Left colon (tissue), 2 donors: Measurements from ENCODE around the gene TOR2A. TPM values are rescaled to one million over a fixed set of nuclear protein-coding genes. Genes with fewer than 3 reads are reported as not detected.
"Not testable (repeated sequence)": the region's sequence is repeated elsewhere in the genome, so short reads cannot be mapped to it uniquely, and the experiment has no call there.

Experiments
- ATAC-seq: fragments of 200-7000 bp; cut with Tn5 transposase; one replicate; pipeline ENCODE4 v1.9.1; 2020; ENCODE audit warnings: mild to moderate bottlenecking, moderate library complexity
- DNase-seq, 2 donors: peaks; one replicate each; pipeline ENCODE4 v3.0.0-alpha.2; 2020
- intact Hi-C, 2 donors: fragments of 100-400 bp; cut with DNase I in 1 of 2; cut with micrococcal nuclease in 1 of 2; formaldehyde crosslinking; loops; one replicate each; pipeline versions ENCODE4 v1.11.2 to v1.14.0; 2022; cut with DNase I, micrococcal nuclease
- long read RNA-seq: library from polyadenylated mRNA; unstranded; transcript quantifications from one replicate; pipeline ENCODE4 v2.0.0, GENCODE V29; 2021
- total RNA-seq, 2 donors: library from RNA; stranded (reverse); fragmentation: NEBNext Ultra II Directional; extraction: Animal tissue kit (Norgen Biotek cat#: 25700); gene quantifications; one replicate each; pipeline ENCODE4 v1.2.1, GENCODE V29; 2021
- donor health status: DM: no; HTN: no; CAD: no.
- donor health status: DM: yes; HTN: yes; CAD: no.

The TOR2A gene
- 10 to 100 TPM; 32.0 to 32.7 TPM for total RNA-seq
- long read RNA-seq, transcript TOR2A-203 (5 exons, 1,523 nt), result major isoform, 22 of 34 reads
- long read RNA-seq, transcript TOR2A-209 (4 exons, 933 nt), result minor isoform, 6 of 34 reads
- long read RNA-seq, partial matches to known transcripts, result 2 of 34 reads
- long read RNA-seq, other reads (novel, unspliced or antisense), result 2 of 34 reads

DNA sequence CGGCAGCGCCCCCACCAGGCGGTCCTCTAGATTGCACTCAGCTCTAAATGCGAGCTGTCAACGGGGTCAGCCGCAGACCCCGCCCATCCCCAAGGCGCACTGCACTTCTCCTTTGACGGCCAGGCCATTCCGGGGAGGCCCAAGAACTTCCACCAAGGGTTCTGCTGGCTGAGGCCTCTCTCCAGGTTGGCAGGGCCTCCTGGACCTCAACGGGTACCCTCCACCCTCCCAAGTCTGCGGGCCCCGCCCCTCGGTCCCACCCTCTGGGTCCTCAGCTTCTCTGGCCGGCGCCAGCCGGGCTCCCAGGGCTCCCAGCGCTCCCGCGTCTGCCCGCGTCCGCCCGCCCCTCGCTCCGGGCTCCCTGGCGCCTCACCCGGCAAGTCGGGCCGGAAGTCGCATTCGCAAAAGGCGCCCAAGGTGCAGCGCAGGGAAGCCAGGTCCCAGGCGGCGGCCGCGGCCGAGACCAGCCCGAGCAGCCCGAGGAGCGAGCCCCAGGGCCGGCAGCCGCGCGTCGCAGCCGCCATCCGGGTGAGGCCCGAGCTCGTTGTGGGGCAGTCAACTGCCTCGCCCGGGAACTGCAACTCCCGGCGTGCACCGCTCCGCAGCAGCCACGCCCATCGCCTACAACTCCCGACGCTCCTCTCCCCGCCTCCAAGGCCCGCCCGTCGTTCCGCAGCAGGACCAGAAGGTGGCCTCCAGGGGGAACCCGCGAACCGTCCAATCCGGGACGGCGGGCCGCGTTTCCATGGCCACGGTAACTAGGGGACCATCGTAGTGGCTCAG is at the start of gene TOR2A:
Gene TOR2A (minus strand): TSS at position 548 of the 783 bp plus-strand sequence. CDS start 24 bp downstream, at position 524.
- peak; percentile 96 to 98 for DNase-seq
- intact Hi-C loops, result loop anchor here (5.0 to 10.0 kb wide), 5 partner anchors 47 to 230 kb away; no protein-coding TSS in a partner anchor
- ATAC-seq, result peak; percentile 95

DNA sequence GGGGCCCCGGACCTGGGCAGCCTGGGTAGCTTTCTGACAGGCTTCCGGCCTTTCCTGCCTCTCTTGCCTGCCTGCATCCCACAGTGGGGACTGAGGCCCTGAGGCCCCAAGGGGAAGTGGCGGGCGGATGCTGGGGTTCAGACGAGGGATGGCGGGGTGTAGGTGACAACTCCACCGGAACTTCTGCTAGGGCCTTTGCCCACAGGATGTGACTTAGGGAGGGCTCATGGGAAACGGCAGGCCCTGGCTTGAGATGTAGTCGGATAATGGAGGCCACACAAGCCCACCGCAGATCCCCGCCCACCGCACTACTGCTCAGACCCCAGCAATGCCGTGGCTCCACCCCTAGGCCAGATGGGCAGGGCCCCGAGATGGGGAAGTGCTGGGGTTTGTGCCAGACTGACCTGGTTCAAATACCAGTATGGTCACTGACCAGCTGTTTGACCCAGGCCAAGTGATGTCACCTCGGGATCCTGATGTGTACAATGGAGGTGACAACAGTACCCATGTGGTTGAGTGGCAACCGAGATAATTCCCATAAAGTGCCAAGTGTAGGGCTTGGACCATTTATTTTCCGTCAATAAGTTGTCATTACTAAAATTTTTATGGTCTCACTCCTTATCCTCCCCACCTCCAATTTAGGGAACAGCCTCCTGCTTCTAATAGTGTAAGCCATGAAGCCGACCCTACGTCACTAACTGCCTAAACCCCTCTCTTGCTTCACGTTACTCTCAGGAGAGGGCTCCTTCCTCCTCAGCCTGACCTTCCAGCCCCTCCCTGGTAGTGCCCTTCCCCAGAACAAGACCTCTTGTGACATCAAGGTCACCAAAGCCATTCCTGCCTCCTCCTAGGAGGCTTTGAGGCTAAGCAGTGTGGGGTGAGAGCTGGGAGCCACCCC is 48.3 kb upstream of the TOR2A start:
- DNase-seq, result peak; percentile 65 to 74
- no peak for ATAC-seq
- intact Hi-C loops, result loop anchor here in 1 of 2 donors (5.0 to 10.0 kb wide), 2 partner anchors 46 to 131 kb away; partner anchors contain the start of genes ST6GALNAC4 and TOR2A

DNA sequence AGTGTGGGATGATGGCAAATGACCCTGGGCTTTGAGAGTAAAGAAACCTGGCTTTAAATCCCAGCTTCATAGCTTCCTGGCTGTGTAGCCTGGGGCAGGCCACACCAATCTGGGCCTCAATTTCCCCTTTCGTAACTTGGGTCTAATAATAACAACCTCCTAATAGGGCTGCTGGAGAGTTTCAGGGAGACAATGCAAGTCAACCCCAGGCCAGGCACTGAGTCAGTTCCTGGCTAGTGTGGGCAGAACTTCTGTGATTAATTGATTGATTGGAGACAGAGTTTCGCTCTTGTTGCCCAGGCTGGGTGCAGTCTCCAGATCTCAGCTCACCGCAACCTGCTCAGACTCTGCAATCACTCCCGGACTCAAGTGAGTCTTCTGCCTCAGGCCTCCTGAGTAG is 46.7 kb upstream of the TOR2A start:
- ATAC-seq (no peak), DNase-seq (no peak)
- intact Hi-C loops, result loop anchor here in 1 of 2 donors (5.0 to 10.0 kb wide), 2 partner anchors 45 to 133 kb away; partner anchors contain the start of genes ST6GALNAC4 and TOR2A

GRCh38 chr9:127780909-127781308 is 45.8 kb upstream of the TOR2A start:
- not testable (repeated sequence) for DNase-seq, ATAC-seq
- intact Hi-C loops, result loop anchor here in 1 of 2 donors (5.0 to 10.0 kb wide), 2 partner anchors 44 to 134 kb away; partner anchors contain the start of genes ST6GALNAC4 and TOR2A

GRCh38 chr9:127780126-127780885 is 45.2 kb upstream of the TOR2A start:
- intact Hi-C loops, result loop anchor here in 1 of 2 donors (5.0 to 10.0 kb wide), 2 partner anchors 43 to 134 kb away; partner anchors contain the start of genes ST6GALNAC4 and TOR2A
- ATAC-seq (no peak), DNase-seq (no peak)

- DNase-seq, result peak; percentile 51 to 54
- peak; percentile 21 for ATAC-seq
- intact Hi-C loops, result no loop called here
Observed at GRCh38 chr9:127779136-127779981, 44.3 kb upstream of the TOR2A start.

GRCh38 chr9:127778280-127779135 is 43.4 kb upstream of the TOR2A start, which contains the start of gene SH2D3C:
Gene SH2D3C, minus strand, starts transcription at chr9:127778666. Its CDS starts 39 bp downstream, at chr9:127778627.
- DNase-seq (peak in 1 of 2 donors; percentile 42), ATAC-seq (peak; percentile 27)
- intact Hi-C loops, result no loop called here

DNA sequence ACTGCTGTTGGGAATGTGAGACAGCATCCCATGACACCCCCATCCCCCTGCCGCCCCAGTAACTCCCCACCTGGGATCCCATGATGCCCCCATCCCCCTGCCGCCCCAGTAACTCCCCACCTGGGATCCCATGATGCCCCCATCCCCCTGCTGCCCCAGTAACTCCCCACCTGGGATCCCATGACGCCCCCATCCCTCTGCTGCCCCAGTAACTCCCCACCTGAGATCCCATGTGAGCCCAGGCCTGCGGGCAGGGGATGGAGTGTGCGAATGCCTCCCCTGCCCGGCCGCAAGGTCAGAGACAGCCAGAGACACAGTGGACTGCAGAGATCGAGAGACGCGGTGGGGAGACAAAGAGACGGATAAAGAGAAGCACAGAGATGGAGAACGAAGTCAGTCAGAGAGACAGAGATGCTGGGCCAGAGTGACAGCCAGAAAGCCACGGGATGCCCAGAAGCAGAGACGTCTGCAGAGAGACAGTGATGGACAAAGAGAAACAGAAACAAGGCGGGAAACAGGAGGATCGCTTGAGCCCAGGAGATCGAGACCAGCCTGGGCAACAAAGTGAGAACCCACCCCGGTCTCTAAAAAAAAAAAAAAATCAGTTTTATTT is 42.4 kb upstream of the TOR2A start:
- ATAC-seq (no peak), DNase-seq (no peak)
- intact Hi-C loops, result no loop called here

DNA sequence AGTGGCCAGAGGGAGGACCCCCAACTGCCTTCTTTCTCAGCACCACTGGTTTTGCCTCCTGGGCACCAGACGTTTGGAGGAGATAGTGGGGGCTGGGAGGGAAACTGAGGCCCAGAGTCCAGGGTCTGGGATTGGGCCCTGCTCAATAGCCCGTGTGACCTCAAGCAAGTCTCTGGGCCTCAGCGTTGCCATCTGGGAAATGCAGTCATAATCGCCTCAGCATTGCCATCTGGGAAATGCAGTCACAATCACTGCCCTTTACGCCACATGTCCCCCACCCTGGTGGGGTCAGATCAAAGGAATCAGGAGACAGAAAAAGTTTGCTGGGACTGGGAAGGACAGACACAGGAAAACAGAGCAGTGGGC is 41.8 kb upstream of the TOR2A start:
- ATAC-seq, result no peak
- intact Hi-C loops, result no loop called here
- no peak for DNase-seq

DNA sequence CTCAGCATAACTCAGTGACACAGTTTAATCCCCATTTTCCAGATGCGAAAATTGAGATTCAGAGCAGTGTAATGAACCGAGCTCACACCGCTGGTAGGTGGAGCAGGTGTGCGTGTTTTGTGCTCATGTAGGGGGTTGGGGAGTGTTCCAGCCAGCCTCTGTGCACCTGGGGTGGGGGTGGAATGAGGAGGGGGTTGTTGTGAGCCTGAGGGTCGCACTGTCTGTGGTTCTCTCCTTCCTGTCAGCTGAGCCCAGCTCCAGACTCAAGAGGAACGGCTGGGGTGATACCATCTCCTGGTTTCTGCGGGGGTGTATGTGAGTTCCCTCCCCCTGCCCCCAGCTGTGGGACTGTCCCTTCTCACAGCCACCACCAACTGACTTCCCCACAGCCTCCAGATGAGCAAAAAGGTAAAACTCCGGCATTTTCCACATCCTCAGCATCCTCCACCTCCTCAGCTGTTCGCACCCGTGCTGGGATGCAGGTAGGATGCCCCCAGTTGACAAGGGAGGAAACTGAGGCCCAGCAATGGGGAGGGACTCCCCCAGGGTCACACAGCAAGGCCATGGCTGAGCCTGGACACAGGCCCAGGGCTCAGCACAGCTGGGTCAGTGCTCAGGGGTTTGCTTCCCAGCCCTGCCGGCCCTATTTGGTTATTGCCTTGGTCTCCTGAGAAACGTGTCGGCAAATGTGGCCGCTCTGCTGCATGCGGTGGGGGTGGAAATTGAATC is 41.3 kb upstream of the TOR2A start:
- intact Hi-C loops, result no loop called here
- DNase-seq (peak in 1 of 2 donors; percentile 68), ATAC-seq (no peak)

DNA sequence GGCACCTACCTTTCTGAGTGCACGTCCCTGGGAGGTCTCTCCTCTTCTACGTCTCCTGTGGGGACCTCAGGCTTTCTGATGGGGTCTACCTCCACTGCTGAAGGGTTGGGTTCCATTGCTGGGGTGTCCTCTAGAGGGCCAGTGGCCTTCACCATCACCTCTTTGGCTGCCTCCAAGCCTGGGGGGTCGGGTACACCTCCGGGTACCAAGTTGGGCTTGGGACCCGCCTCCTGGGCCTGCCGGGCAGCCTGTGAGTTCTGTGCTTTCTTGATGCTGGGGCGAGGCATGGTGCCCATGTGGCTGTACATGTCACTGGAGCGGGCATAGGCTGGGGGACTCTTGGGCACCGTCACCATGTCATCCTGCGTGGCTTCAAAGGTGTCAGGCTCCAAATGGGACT is 38.9 kb upstream of the TOR2A start:
- DNase-seq (no peak), ATAC-seq (no peak)
- intact Hi-C loops, result no loop called here

DNA sequence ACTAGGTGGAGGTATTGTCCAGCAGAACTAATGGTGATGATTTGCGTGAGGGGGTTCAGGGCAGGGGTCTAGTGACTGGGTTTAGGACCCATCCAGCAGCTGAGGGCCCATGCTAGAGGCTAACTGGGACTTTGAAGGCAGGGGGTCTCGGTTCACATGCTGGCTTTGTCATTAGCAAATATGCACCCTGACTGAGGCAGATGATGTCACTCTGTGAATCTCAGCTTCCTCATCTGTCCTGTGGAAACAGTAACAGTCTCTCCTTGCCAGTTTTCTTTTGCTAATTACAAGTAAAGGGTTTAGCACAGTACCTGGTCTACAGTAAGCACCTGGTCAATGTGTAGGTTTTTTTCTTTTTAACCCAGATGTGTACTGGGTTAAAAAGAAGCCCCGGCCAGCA is 38.2 kb upstream of the TOR2A start:
- ATAC-seq (no peak), DNase-seq (no peak)
- intact Hi-C loops, result no loop called here

- no peak for ATAC-seq
- intact Hi-C loops, result no loop called here
- DNase-seq, result no peak
Observed at GRCh38 chr9:127772603-127773002, 37.5 kb upstream of the TOR2A start.

- ATAC-seq (no peak), DNase-seq (no peak)
- intact Hi-C loops, result no loop called here
Observed at GRCh38 chr9:127771570-127772189, 36.6 kb upstream of the TOR2A start.
